Skeletal muscle satellite cell (primary cell): ENCODE data around the gene HLA-B.

Experiments used
- H3K27me3 ChIP-seq: 2 replicates; pipeline ENCODE4 v1.7.0; 2013; ENCODE audit warnings: low read length; ENCODE audit not compliant: control insufficient read depth, insufficient read depth
- H3K36me3 ChIP-seq: 2 replicates; pipeline ENCODE4 v1.7.0; 2013; ENCODE audit warnings: mild to moderate bottlenecking, control low read depth, low read length; ENCODE audit not compliant: insufficient read depth
- H3K4me1 ChIP-seq: 2 replicates; pipeline ENCODE4 v1.7.0; 2013; ENCODE audit warnings: low read length; ENCODE audit not compliant: control insufficient read depth, insufficient read depth
- H3K4me2 ChIP-seq: 2 replicates; pipeline ENCODE4 v1.7.0; 2013; ENCODE audit warnings: mild to moderate bottlenecking, low read length
- H3K4me3 ChIP-seq: 2 replicates; pipeline ENCODE4 v1.7.0; 2013; ENCODE audit warnings: low read length
- H3K9ac ChIP-seq: 2 replicates; pipeline ENCODE4 v1.7.0; 2013; ENCODE audit warnings: mild to moderate bottlenecking, low read depth, low read length, moderate library complexity
- H3K9me3 ChIP-seq: replicated peaks from 2 replicates; pipeline ENCODE4 v1.7.0; 2013; ENCODE audit warnings: mild to moderate bottlenecking, control low read depth, low read length

HLA-B gene

GRCh38 chr6:31357886-31358285 is 907 bp upstream of the HLA-B start:
- Histone ChIP-seq H3K4me2 (no peak overlapping the region), H3K4me1 (no peaks in the 10 kb centered on the region), H3K36me3 (no peaks in the 10 kb centered on the region), H3K27me3 (peaks cover 54% of the 10 kb centered on the region), H3K9me3 (no peaks in the 10 kb centered on the region), H3K4me3 (no peak overlapping the region), H3K9ac (no peak overlapping the region)

- Histone ChIP-seq H3K27me3 (peaks cover 53% of the 10 kb centered on the region), H3K4me1 (no peaks in the 10 kb centered on the region), H3K4me3 (peak overlapping the region; percentile 77), H3K9ac (peak overlapping the region; percentile 67), H3K36me3 (no peaks in the 10 kb centered on the region), H3K9me3 (no peaks in the 10 kb centered on the region), H3K4me2 (peak overlapping the region; percentile 83)
Measured at GRCh38 chr6:31356216-31356945, 598 bp downstream of the HLA-B start.

- Histone ChIP-seq H3K36me3 (no peaks in the 10 kb centered on the region), H3K4me1 (no peaks in the 10 kb centered on the region), H3K27me3 (peaks cover 56% of the 10 kb centered on the region), H3K9me3 (no peaks in the 10 kb centered on the region), H3K4me2 (peak overlapping the region; percentile 78), H3K9ac (no peak overlapping the region), H3K4me3 (no peak overlapping the region)
Measured at GRCh38 chr6:31355583-31355948, 1.4 kb downstream of the HLA-B start.

- H3K4me3 ChIP-seq = no peak overlapping the region
Measured at GRCh38 chr6:31354864-31355582, 2.0 kb downstream of the HLA-B start.

GRCh38 chr6:31354158-31354863 is 2.7 kb downstream of the HLA-B start:
- Histone ChIP-seq H3K4me1 (no peaks in the 10 kb centered on the region), H3K9ac (no peak overlapping the region)

More at GRCh38 chr6:31354864-31355582, 2.0 kb downstream of the HLA-B start:
- H3K4me1 ChIP-seq = no peaks in the 10 kb centered on the region
- peaks cover 56% of the 10 kb centered on the region for H3K27me3 ChIP-seq
- H3K36me3 ChIP-seq = no peaks in the 10 kb centered on the region
- no peak overlapping the region for H3K9ac ChIP-seq
- no peak overlapping the region for H3K4me2 ChIP-seq
- H3K9me3 ChIP-seq = no peaks in the 10 kb centered on the region

GRCh38 chr6:31353384-31353945 is 3.5 kb downstream of the HLA-B start:
- Histone ChIP-seq H3K4me2 (no peak overlapping the region), H3K9me3 (no peaks in the 10 kb centered on the region), H3K9ac (no peak overlapping the region), H3K4me1 (no peaks in the 10 kb centered on the region), H3K4me3 (no peak overlapping the region), H3K27me3 (peaks cover 55% of the 10 kb centered on the region), H3K36me3 (no peaks in the 10 kb centered on the region)

More at GRCh38 chr6:31354158-31354863, 2.7 kb downstream of the HLA-B start:
- Histone ChIP-seq H3K36me3 (no peaks in the 10 kb centered on the region), H3K9me3 (no peaks in the 10 kb centered on the region), H3K4me3 (no peak overlapping the region), H3K27me3 (peaks cover 55% of the 10 kb centered on the region), H3K4me2 (no peak overlapping the region)

- H3K4me3 ChIP-seq = no peak overlapping the region
- no peak overlapping the region for H3K9ac ChIP-seq
- no peak overlapping the region for H3K4me2 ChIP-seq
- H3K9me3 ChIP-seq = no peaks in the 10 kb centered on the region
- H3K4me1 ChIP-seq = no peaks in the 10 kb centered on the region
- no peaks in the 10 kb centered on the region for H3K36me3 ChIP-seq
- peaks cover 55% of the 10 kb centered on the region for H3K27me3 ChIP-seq
Measured at GRCh38 chr6:31352683-31353383, 4.1 kb downstream of the HLA-B start.

- no peak overlapping the region for H3K4me3 ChIP-seq
Measured at GRCh38 chr6:31352310-31352682, 4.7 kb downstream of the HLA-B start.

GRCh38 chr6:31351401-31352309 is 5.3 kb downstream of the HLA-B start:
- Histone ChIP-seq H3K4me1 (no peaks in the 10 kb centered on the region), H3K4me2 (no peak overlapping the region), H3K9ac (no peak overlapping the region), H3K4me3 (no peak overlapping the region), H3K36me3 (no peaks in the 10 kb centered on the region), H3K27me3 (peaks cover 56% of the 10 kb centered on the region), H3K9me3 (no peaks in the 10 kb centered on the region)

More at GRCh38 chr6:31352310-31352682, 4.7 kb downstream of the HLA-B start:
- H3K9me3 ChIP-seq = no peaks in the 10 kb centered on the region
- H3K36me3 ChIP-seq = no peaks in the 10 kb centered on the region
- peaks cover 57% of the 10 kb centered on the region for H3K27me3 ChIP-seq
- no peak overlapping the region for H3K4me2 ChIP-seq
- no peaks in the 10 kb centered on the region for H3K4me1 ChIP-seq
- no peak overlapping the region for H3K9ac ChIP-seq

GRCh38 chr6:31351033-31351380 is 6.0 kb downstream of the HLA-B start:
- H3K4me2 ChIP-seq = no peak overlapping the region
- no peak overlapping the region for H3K4me3 ChIP-seq
- peaks cover 61% of the 10 kb centered on the region for H3K27me3 ChIP-seq
- H3K36me3 ChIP-seq = no peaks in the 10 kb centered on the region
- no peaks in the 10 kb centered on the region for H3K9me3 ChIP-seq
- H3K4me1 ChIP-seq = no peaks in the 10 kb centered on the region
- H3K9ac ChIP-seq = no peak overlapping the region
